ENCODE measurements around the gene NAALAD2. TPM values are rescaled to one million over a fixed set of nuclear protein-coding genes. Genes with fewer than 3 reads are reported as not detected.
"Not testable (repeated sequence)": the region's sequence is repeated elsewhere in the genome, so short reads cannot be mapped to it uniquely, and the experiment has no call there.

The NAALAD2 gene
- 30.4 TPM for polyA plus RNA-seq (2013, experiment 1 of 2)
- polyA plus RNA-seq (2013, experiment 2 of 2): 41.9 TPM

DNA sequence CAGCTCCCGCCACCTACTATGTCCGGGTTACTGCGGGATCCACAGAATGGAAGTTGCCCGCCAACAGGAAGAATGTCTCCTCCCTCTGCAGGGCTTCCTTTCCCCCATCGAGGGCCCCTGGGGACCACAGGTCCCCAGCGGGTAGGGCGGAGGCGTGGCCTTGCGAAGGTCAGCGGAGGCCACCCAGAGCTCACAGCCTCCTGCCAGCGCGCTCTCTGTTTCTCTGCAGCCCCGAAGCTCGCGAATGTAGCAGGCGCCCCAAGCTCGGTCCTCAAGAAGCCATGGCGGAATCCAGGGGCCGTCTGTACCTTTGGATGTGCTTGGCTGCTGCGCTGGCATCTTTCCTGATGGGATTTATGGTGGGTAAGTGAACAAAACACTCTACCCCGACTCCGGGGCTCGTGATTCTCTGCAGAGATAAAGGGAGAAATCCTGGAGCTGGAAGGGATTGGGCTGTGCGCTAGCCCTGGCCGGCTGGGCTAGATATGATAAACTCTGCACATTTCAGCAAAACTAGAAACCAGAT is at the start of gene NAALAD2:
Gene NAALAD2 (plus strand): TSS at position 186 of the 526 bp plus-strand sequence. CDS start 96 bp downstream, at position 282.
- Histone ChIP-seq H3K4me3 (ENCODE audit: extremely low read depth, insufficient read depth, low read length, poor library complexity, severe bottlenecking) (peak within 1 kb of the TSS; percentile 65), H3K4me1 (ENCODE audit: control insufficient read depth, insufficient read depth, low read length, poor library complexity, severe bottlenecking) (peaks cover 8% of the 10 kb centered on the region), H3K9me3 (ENCODE audit: control insufficient read depth, low read length) (no peaks in the 10 kb centered on the region), H3K27ac (ENCODE audit: low read depth, low read length, severe bottlenecking) (peak within 1 kb of the TSS; percentile 80), H3K36me3 (ENCODE audit: control insufficient read depth, insufficient read depth, low read length) (peaks cover 2% of the 10 kb centered on the region)
- 3 to 5% methylated on average over 16 to 17 of the region's 25 CpGs for WGBS, 2 experiments (ENCODE audit: insufficient coverage in 2 of 2)

DNA sequence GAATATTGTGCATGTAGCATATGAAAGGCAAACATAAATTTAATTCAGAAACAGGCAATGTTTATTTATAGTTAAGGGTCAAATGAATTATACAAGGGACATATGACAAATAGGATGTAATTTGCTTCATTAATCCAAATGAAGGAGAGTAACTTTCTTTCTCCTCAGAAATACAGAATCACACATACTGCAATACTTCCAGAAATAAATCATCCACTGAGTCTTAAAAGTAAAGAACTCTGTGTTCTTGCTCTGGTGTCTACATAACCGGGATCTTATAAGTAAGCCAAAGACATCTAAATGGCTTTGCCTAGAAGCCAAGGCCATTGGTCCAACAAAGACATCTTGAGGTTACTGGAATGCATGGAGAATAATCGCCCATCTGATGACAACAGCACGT is 48.8 kb upstream of the NAALAD2 start, which contains the start of gene UBTFL1:
Gene UBTFL1 (plus strand): TSS at position 301 of the 400 bp plus-strand sequence. CDS start 0 bp downstream, at position 301.
- WGBS, 2 experiments (ENCODE audit: insufficient coverage in 2 of 2): no CpG with 5 or more reads among the region's 3 CpGs
- H3K27ac ChIP-seq (ENCODE audit: low read depth, low read length, severe bottlenecking); H3K9me3 ChIP-seq (ENCODE audit: control insufficient read depth, low read length); H3K4me3 ChIP-seq (ENCODE audit: extremely low read depth, insufficient read depth, low read length, poor library complexity, severe bottlenecking); H3K36me3 ChIP-seq (ENCODE audit: control insufficient read depth, insufficient read depth, low read length); H3K4me1 ChIP-seq (ENCODE audit: control insufficient read depth, insufficient read depth, low read length, poor library complexity, severe bottlenecking): not testable (repeated sequence)

DNA sequence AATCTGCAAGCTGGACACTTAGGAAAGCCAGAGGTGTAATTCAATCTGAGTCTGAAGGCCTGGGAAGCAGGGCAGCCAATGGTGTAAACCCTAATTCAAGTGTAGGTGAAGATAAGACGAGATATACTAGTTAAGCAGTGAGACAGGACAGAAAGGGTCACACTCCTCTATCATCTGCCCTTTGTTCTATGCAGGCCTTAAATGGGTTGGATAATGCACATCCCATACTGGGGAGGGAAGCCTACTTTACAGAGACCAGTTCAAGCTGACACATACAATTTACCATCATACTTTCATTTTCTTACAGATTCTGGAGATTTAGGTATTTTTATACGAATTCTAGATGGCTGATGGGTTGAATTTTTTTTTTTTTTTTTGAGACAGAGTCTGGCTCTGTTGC is 45.7 kb upstream of the NAALAD2 start:
- not testable (repeated sequence) for H3K4me3 ChIP-seq (ENCODE audit: extremely low read depth, insufficient read depth, low read length, poor library complexity, severe bottlenecking); H3K36me3 ChIP-seq (ENCODE audit: control insufficient read depth, insufficient read depth, low read length); H3K9me3 ChIP-seq (ENCODE audit: control insufficient read depth, low read length); H3K4me1 ChIP-seq (ENCODE audit: control insufficient read depth, insufficient read depth, low read length, poor library complexity, severe bottlenecking); H3K27ac ChIP-seq (ENCODE audit: low read depth, low read length, severe bottlenecking)
- WGBS, 2 experiments (ENCODE audit: insufficient coverage in 2 of 2): no CpG with 5 or more reads among the region's 2 CpGs

DNA sequence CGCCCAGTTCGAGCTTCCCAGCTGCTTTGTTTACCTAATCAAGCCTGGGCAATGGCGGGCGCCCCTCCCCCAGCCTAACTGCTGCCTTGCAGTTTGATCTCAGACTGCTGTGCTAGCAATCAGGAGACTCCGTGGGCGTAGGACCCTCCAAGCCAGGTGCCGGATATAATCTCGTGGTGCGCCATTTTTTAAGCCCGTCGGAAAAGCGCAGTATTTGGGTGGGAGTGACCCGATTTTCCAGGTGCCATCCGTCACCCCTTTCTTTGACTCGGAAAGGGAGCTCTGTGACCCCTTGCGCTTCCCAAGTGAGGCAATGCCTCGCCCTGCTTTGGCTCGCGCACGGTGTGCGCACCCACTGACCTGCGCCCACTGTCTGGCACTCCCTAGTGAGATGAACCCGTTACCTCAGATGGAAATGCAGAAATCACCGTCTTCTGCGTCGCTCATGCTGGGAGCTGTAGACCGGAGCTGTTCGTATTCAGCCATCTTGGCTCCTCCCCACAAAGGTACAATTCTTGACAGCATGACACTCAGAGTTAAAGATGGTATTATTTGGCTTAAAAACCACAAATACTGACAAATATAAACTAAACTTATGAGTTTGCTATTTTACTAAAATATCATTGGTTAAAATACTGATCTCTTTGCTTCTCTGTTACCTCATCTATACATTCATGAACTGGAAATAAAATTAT is 39.1 kb upstream of the NAALAD2 start:
- H3K36me3 ChIP-seq (ENCODE audit: control insufficient read depth, insufficient read depth, low read length); H3K27ac ChIP-seq (ENCODE audit: low read depth, low read length, severe bottlenecking); H3K4me3 ChIP-seq (ENCODE audit: extremely low read depth, insufficient read depth, low read length, poor library complexity, severe bottlenecking); H3K9me3 ChIP-seq (ENCODE audit: control insufficient read depth, low read length); H3K4me1 ChIP-seq (ENCODE audit: control insufficient read depth, insufficient read depth, low read length, poor library complexity, severe bottlenecking): not testable (repeated sequence)
- 88% methylated on average over 7 of the region's 28 CpGs; no CpG with 5 or more reads in 1 of the 2 experiments for WGBS, 2 experiments (ENCODE audit: insufficient coverage in 2 of 2)

DNA sequence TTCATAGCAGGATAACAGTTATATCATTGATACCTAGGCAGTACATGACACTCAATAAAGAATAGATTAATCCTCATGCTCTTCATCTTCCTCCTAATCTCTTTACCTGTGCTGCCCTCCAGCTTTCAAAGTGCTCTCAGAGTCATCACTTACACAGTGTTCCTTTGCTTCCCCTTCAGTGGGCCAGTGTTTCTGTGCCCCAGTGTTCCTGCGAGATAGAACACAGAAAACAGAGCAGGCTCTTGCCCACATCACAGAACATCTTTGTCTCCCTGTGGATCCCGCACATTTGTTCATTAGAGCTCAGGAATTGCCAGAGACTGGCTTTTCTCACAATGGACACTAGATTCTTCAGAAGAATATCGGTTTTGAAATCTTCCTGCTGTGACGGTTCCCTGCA is 36.2 kb upstream of the NAALAD2 start:
- 90 to 93% methylated on average over 3 to 4 of the region's 4 CpGs for WGBS, 2 experiments (ENCODE audit: insufficient coverage in 2 of 2)
- H3K9me3 ChIP-seq (ENCODE audit: control insufficient read depth, low read length); H3K4me1 ChIP-seq (ENCODE audit: control insufficient read depth, insufficient read depth, low read length, poor library complexity, severe bottlenecking); H3K36me3 ChIP-seq (ENCODE audit: control insufficient read depth, insufficient read depth, low read length); H3K4me3 ChIP-seq (ENCODE audit: extremely low read depth, insufficient read depth, low read length, poor library complexity, severe bottlenecking); H3K27ac ChIP-seq (ENCODE audit: low read depth, low read length, severe bottlenecking): not testable (repeated sequence)

DNA sequence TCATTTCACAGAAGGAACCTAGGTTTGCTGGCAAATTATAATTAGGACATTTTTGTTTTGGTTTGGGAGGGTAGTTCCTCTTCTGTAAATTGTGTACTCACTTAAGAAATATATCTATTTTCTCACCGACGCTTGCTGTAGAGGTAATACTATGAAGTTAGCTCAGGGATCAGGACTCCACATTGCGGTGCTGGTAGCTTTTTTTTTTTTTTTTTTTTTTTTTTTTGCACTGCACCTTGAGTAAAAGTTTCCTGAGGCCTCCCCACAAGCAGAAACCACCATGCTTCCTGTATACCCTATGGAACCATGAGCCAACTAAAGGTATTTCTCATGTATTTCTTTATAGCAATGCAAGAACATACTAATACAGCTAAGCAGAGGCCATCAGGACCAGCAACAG is 34.0 kb upstream of the NAALAD2 start:
- Histone ChIP-seq H3K36me3 (ENCODE audit: control insufficient read depth, insufficient read depth, low read length) (no peaks in the 10 kb centered on the region), H3K9me3 (ENCODE audit: control insufficient read depth, low read length) (no peaks in the 10 kb centered on the region), H3K4me3 (ENCODE audit: extremely low read depth, insufficient read depth, low read length, poor library complexity, severe bottlenecking) (no peak overlapping the region), H3K4me1 (ENCODE audit: control insufficient read depth, insufficient read depth, low read length, poor library complexity, severe bottlenecking) (no peaks in the 10 kb centered on the region), H3K27ac (ENCODE audit: low read depth, low read length, severe bottlenecking) (no peak overlapping the region)
- no CpG with 5 or more reads among the region's 3 CpGs for WGBS, 2 experiments (ENCODE audit: insufficient coverage in 2 of 2)

DNA sequence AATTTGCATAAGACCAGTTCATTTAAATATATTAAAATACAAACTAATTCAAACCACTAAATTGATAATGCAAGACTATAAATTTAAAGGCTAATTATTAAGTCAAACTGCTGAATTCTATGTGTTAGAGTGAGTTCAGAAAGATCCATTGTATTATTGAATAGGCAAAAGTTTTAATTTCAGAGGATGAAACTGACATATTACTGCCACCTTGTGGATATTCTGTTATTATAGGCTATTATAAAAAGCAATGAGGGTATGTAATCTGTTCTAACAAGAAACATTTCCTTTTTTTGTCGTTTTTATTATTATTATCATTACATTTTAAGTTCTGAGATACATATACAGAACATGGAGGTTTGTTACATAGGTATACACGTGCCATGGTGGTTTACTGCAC is 20.9 kb upstream of the NAALAD2 start:
- no CpG with 5 or more reads among the region's 2 CpGs for WGBS, 2 experiments (ENCODE audit: insufficient coverage in 2 of 2)
- Histone ChIP-seq H3K27ac (ENCODE audit: low read depth, low read length, severe bottlenecking) (no peak overlapping the region), H3K36me3 (ENCODE audit: control insufficient read depth, insufficient read depth, low read length) (no peaks in the 10 kb centered on the region), H3K9me3 (ENCODE audit: control insufficient read depth, low read length) (no peaks in the 10 kb centered on the region), H3K4me1 (ENCODE audit: control insufficient read depth, insufficient read depth, low read length, poor library complexity, severe bottlenecking) (no peaks in the 10 kb centered on the region), H3K4me3 (ENCODE audit: extremely low read depth, insufficient read depth, low read length, poor library complexity, severe bottlenecking) (no peak overlapping the region)

DNA sequence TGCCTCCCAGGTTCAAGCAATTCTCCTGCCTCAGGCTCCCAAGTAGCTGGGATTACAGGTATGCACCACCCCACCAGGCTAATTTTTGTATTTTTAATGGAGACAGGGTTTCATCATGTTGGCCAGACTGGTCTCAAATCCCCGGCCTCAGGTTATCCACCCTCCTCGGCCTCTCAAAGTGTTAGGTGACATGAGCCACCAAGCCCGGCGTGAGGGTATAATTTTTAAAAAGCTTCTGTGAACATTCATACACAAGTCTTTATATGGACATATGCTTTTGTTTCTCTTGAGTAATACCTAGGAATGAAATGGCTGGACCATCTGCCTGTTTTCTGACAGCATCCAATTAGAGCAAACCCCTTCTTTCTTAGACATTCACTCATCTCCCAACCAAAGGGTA is 14.3 kb upstream of the NAALAD2 start:
- Histone ChIP-seq H3K4me1 (ENCODE audit: control insufficient read depth, insufficient read depth, low read length, poor library complexity, severe bottlenecking) (no peaks in the 10 kb centered on the region), H3K4me3 (ENCODE audit: extremely low read depth, insufficient read depth, low read length, poor library complexity, severe bottlenecking) (no peak overlapping the region), H3K9me3 (ENCODE audit: control insufficient read depth, low read length) (no peaks in the 10 kb centered on the region), H3K36me3 (ENCODE audit: control insufficient read depth, insufficient read depth, low read length) (no peaks in the 10 kb centered on the region), H3K27ac (ENCODE audit: low read depth, low read length, severe bottlenecking) (no peak overlapping the region)
- WGBS, 2 experiments (ENCODE audit: insufficient coverage in 2 of 2): 80% methylated on average over 1 of the region's 4 CpGs; no CpG with 5 or more reads in 1 of the 2 experiments

DNA sequence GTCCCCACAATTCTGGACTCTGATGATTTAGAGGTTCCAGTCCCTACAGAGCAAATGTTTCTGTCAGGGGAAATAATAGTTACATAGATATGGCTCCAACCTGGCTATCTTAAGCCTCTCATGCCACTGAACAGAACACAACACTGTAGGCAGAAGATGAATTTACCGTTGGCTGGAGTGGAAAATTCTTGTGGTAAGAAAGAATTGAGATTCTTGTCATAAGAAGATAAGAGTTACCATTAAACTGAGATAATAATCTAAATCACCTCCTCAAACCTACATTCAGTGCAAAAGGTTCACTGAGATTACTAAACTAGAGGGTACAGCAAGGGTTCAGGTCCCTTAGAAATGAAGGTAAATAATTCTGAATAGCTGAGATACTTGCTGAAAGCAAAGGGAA is 10.1 kb upstream of the NAALAD2 start:
- H3K4me3 ChIP-seq (ENCODE audit: extremely low read depth, insufficient read depth, low read length, poor library complexity, severe bottlenecking): no peak overlapping the region
- H3K9me3 ChIP-seq (ENCODE audit: control insufficient read depth, low read length): no peaks in the 10 kb centered on the region
- H3K4me1 ChIP-seq (ENCODE audit: control insufficient read depth, insufficient read depth, low read length, poor library complexity, severe bottlenecking): no peaks in the 10 kb centered on the region
- H3K27ac ChIP-seq (ENCODE audit: low read depth, low read length, severe bottlenecking): peak overlapping the region; percentile 24
- H3K36me3 ChIP-seq (ENCODE audit: control insufficient read depth, insufficient read depth, low read length): no peaks in the 10 kb centered on the region
- no CpG with 5 or more reads among the region's 1 CpG for WGBS, 2 experiments (ENCODE audit: insufficient coverage in 2 of 2)

DNA sequence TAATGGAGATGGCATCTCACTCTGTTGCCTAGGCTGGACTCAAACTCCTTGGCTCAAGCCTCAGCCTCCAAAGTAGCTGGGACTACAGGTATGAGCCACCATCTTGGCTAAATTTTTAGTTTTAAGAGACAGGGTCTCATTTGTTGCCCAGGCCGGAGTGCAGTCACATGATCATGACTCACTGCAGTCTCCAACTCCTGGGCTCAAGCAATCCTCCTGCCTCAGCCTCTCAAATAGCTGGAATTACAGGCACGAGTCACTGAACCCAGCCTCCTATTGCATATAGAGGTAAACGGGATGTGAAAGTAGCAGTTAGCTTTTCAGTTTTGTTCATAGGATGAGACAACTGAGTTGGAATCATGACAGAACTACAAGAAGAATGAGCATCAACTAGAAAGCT is 9.5 kb upstream of the NAALAD2 start:
- no peak overlapping the region for H3K4me3 ChIP-seq (ENCODE audit: extremely low read depth, insufficient read depth, low read length, poor library complexity, severe bottlenecking)
- no peak overlapping the region for H3K27ac ChIP-seq (ENCODE audit: low read depth, low read length, severe bottlenecking)
- WGBS, 2 experiments (ENCODE audit: insufficient coverage in 2 of 2): 43 to 67% methylated on average over 1 to 2 of the region's 3 CpGs
- H3K36me3 ChIP-seq (ENCODE audit: control insufficient read depth, insufficient read depth, low read length): no peaks in the 10 kb centered on the region
- H3K4me1 ChIP-seq (ENCODE audit: control insufficient read depth, insufficient read depth, low read length, poor library complexity, severe bottlenecking): no peaks in the 10 kb centered on the region
- no peaks in the 10 kb centered on the region for H3K9me3 ChIP-seq (ENCODE audit: control insufficient read depth, low read length)
